Measurements from ENCODE around the gene ZDHHC5.
A peak's percentile ranks its signal among the peaks of the same experiment; 100 is the strongest.

Gene ZDHHC5

GRCh38 chr11:57667736-57668433, at the start of gene ZDHHC5:
Gene ZDHHC5, plus strand, starts transcription at chr11:57668114. Its CDS starts 4,977 bp downstream, at chr11:57673091.
- peak; percentile 98 to 100 (median 100) for DNase-seq

- DNase-seq, result no peak
These were observed 49.5 kb upstream of the ZDHHC5 start for GRCh38 chr11:57618438-57618837.

- DNase-seq, result no peak
These were observed 48.6 kb upstream of the ZDHHC5 start for GRCh38 chr11:57619331-57619730.

GRCh38 chr11:57620467-57620866, 47.4 kb upstream of the ZDHHC5 start:
- peak in 1 of 3 experiments; percentile 37 for DNase-seq

GRCh38 chr11:57622263-57622662, 45.7 kb upstream of the ZDHHC5 start:
- peak in 2 of 3 experiments; percentile 17 to 68 for DNase-seq

GRCh38 chr11:57624864-57625263, 43.0 kb upstream of the ZDHHC5 start:
- DNase-seq, result no peak

- DNase-seq, result no peak
These were observed 41.0 kb upstream of the ZDHHC5 start for GRCh38 chr11:57626895-57627294.

GRCh38 chr11:57630171-57630570, 37.7 kb upstream of the ZDHHC5 start:
- no peak for DNase-seq

GRCh38 chr11:57632116-57632515, 35.8 kb upstream of the ZDHHC5 start:
- no peak for DNase-seq

GRCh38 chr11:57633394-57634070, 34.4 kb upstream of the ZDHHC5 start:
- DNase-seq, result no peak

- no peak for DNase-seq
These were observed 33.6 kb upstream of the ZDHHC5 start for GRCh38 chr11:57634311-57634710.

- DNase-seq, result no peak
These were observed 32.7 kb upstream of the ZDHHC5 start for GRCh38 chr11:57635246-57635645.

GRCh38 chr11:57637626-57638004, 30.3 kb upstream of the ZDHHC5 start:
- DNase-seq, result no peak

GRCh38 chr11:57638005-57638781, 29.7 kb upstream of the ZDHHC5 start:
- DNase-seq, result peak; percentile 33 to 90 (median 87)

GRCh38 chr11:57638811-57639320, 29.0 kb upstream of the ZDHHC5 start:
- DNase-seq, result peak in 2 of 3 experiments; percentile 42 to 57

GRCh38 chr11:57639321-57640067, 28.4 kb upstream of the ZDHHC5 start:
- peak in 2 of 3 experiments; percentile 71 to 83 for DNase-seq

GRCh38 chr11:57640068-57640800, 27.7 kb upstream of the ZDHHC5 start:
- no peak for DNase-seq

- DNase-seq, result peak; percentile 5 to 65 (median 13)
These were observed 26.7 kb upstream of the ZDHHC5 start for GRCh38 chr11:57641011-57641807.

GRCh38 chr11:57643802-57644201, 24.1 kb upstream of the ZDHHC5 start:
- DNase-seq, result no peak

GRCh38 chr11:57644748-57645688, 22.9 kb upstream of the ZDHHC5 start:
- peak; percentile 63 to 83 (median 75) for DNase-seq
